ELR (cell line): ENCODE data around the gene PHF14.

Source experiments
- DNase-seq: peaks from one replicate; pipeline ENCODE4 v3.0.0-alpha.2; 2015; ENCODE audit warnings: low read depth

The PHF14 gene

GRCh38 chr7:11120068-11120664 lies 146.5 kb downstream of the PHF14 start:
- DNase-seq: no peak

DNA sequence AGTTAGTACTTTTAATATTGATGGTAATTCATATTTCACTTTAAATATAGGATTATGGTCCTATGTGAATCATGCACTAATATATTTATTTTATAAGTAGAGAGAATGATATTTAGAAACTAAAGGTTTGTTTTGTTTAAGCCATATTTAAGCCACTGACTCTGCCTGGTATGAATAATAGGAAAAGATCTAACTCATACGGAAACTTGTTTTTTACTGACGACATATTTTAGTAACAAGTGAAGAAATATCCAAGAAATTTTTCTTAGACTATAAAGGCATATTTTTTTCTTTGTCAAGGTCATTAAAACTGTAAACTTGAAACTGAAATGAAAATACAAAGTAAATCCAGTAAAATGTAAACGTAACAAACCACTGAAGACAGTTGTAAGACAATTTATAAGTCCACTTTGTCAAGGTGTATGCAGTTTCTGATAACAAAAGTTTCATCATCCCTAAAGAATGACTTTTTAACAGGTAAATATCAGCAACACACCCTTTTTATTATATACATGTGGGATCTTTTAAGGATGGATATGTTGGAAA lies 147.1 kb downstream of the PHF14 start:
- no peak for DNase-seq

DNA sequence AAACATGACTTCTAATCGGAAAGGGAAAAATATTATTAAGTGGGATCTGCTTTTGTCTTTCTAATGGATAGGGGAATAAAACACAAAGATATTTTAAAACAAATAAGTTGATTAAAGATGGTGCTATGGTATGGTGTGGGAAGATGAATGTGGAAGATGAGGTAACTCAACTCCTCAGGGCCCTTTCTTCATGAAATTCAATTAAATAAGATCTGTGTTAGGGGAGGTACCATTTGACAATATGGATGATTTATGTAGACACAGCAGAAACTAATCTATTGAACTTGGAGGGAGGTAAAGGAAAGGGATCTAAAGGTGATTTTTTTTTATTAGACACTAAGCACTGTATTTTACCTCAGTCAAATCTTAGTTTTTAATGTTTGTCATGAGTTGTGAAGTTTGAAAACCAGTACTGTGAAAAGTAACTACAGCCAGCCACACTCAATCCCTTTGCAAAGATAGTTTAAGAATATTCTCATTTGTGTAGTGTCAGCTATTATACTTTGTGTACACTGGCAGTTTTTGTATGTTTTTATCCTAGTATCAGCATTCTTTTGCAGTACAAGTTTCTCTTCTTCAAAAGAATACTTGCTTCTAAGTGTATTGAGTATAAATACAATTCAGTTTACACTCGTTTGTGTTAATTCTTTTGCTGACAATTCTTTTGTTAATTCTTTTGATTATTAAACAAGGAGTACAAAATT lies 151.3 kb downstream of the PHF14 start:
- no peak for DNase-seq

DNA sequence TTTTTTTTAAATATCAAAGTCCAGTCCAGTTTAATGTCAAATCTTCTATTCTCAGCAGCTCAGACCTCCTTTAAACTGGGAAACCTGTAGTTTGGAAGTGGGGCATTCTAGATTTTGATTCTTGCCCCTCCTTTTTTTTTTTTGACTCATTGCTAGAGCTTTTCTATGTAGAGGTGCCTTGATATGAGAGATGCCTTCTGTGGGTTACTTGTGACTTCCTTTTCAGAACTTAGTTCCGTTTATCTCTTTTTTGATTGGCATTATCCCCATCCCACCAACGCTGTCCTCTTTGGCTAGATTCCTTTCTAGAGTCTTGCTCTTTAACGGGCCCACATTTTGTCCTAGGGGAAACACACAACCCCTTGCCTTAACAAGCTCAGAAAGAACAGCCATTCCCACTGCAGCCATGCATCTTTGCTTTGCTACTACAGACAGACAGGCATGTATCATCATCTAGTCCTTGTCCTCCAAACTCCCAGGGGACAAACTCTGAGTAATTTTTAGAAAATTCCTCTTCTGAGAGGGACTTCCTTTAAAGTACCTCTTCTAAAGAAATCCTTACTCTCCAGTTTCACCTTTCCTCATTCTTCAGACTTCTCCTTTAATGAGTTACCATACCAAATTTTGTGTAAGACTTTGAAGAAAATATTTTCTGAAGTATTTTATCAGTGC lies 153.6 kb downstream of the PHF14 start:
- no peak for DNase-seq

DNA sequence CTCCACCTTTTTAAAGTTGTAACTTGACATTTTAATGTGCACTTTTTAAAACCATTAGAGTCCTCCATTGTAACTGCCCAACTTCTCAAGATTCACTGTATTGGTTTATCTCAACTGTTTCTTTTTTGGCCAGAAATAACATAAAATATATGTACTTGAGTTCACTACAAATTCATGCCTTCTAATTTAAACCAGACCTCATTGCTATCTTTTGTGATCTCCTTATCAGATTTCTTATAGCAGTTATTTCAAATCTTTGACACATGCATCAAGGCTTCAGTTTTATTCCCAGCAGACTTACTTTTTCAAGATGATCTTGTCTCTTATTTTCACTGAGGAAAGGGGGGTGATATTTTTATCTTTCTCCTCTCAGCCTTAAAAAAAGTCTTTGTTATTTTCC lies 154.3 kb downstream of the PHF14 start:
- DNase-seq: no peak

DNA sequence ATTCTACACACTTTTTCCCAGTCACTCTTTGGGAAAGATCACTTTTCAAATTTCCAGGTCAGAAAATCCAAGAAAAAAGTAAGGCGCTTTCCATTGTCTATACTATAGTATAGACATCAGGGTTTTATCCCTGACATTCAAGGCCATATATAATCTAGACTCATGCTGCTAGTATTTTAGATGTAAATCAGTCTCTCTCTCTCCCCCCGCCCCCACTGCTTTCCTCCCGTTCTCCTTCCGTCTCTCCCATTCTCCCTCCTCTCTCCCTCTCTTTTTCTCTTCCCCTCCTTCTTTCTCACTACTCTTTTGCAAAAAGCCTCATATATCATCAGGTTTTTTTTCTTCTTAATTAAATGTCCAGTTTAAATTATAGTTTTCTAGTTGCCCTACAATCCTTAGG lies 154.8 kb downstream of the PHF14 start:
- DNase-seq: no peak

DNA sequence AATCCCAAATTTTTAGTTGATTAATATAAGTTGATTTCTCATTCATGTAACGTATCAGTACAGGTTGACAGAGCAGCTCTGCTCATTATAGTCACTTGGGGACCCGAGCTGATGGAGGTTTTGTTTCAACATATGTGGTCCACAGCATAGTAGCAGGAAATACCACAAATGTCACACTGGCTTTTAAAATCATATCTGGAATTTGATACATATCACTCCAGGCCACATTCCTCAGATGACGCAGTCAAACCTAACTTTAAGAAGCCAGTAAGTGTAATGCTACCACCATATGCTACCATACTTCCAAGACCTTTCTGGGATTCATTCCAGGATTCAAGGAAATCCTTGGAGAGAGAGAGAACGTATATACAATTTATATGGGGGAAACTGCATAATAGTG lies 156.3 kb downstream of the PHF14 start:
- peak; percentile 78 for DNase-seq

GRCh38 chr7:11130601-11131000 lies 156.9 kb downstream of the PHF14 start:
- no peak for DNase-seq

- no peak for DNase-seq
Observed at GRCh38 chr7:11133436-11133959, 159.8 kb downstream of the PHF14 start.

DNA sequence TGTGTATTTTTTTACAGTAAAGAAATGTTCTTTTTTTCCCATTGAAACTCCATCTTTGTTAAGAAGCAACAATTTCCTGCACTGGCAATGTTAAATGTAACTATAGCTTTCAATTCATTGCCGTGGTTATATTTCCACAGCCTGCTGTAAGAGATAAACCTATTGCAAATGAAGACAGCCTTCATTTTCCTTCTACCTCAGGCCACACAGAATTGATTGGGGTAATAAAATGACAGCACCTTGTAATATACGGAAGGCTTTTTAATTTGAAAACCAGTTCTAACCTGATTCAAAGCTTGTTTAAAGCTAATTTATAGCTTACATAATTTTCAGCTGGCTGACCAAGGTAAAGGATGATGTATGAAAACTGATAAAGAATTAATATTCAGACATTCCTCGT lies 161.9 kb downstream of the PHF14 start:
- DNase-seq: no peak

DNA sequence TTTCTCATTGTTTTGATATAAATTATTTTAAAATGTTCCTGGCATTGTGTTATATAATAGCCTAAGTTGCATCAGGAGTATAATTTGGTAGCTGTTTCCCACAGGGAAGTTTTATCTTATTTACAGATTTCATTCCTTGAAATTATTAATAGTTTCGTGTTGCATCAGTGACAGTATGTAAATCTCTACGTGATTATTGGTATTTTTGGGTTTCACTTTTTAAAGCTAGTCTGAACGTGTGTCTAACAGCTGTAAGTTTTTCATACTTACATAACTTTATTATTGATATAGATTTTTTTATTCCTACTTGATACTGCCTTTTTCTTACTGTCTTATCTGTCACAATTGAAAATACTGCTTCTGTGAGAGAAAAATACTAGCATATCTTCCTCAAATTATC lies 167.9 kb downstream of the PHF14 start:
- no peak for DNase-seq

GRCh38 chr7:11153694-11154093 lies 180.0 kb downstream of the PHF14 start:
- DNase-seq: no peak

GRCh38 chr7:11155883-11156282 lies 182.2 kb downstream of the PHF14 start:
- no peak for DNase-seq

GRCh38 chr7:11161499-11161898 lies 187.8 kb downstream of the PHF14 start:
- DNase-seq: no peak

DNA sequence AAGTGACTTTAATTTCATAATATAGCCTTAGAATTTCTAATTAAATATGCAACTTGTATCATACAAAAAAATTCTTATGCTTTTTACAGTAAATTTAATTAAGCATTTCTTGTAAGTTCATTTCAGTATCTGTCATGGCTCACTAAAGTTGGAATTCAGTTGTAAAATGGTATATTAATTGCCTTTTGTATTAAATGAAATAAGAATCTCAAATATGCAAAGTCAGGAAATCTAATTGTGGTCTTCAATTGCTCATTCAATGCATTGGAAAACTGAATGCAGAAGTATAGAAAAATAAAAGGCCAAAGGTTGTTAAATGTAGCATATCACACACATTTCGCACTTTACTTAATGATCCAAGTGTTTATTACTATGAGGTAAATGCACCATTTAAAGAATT lies 189.5 kb downstream of the PHF14 start:
- DNase-seq: no peak

DNA sequence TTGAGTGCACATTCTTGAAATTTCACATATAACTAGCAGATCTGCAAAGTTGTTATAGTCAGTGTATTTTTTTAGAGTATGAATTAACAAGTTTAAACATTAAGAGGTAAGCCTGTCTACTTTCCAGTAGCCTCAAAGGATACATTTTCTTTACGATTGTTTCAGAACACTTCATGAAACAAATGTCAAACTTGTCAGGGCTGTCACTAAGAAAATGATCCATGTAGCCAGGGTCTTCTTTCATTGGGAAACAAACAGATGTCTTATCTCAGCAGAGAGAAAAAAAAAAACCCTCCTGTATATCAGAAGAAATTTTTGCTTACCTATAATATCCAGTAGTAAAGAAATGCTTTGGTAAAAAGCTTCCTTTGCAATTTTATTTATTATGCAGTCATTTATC lies 192.4 kb downstream of the PHF14 start:
- DNase-seq: no peak

- DNase-seq: no peak
Observed at GRCh38 chr7:11168650-11169170, 195.0 kb downstream of the PHF14 start.

DNA sequence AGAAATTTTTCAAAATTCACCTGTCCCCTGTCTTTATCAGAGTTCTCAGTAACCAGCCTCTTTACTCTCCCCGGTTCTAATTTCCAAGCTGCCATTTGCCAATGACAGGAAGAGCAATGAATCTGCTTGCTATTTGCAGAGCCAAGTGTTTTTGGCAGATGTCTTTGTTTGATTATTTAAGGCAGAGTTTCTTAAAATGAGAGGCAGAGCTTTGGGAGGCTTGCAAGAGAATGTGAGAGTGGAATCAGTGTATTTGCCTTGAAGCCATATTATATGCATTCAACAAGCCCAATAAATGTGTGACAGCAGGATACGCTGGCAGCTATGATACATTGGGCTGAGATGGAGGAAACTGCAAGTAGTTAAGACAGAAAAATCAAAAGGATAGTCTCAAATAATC lies 196.5 kb downstream of the PHF14 start:
- no peak for DNase-seq

GRCh38 chr7:11170863-11171568 lies 197.3 kb downstream of the PHF14 start:
- no peak for DNase-seq

GRCh38 chr7:11171569-11172192 lies 198.0 kb downstream of the PHF14 start:
- no peak for DNase-seq

DNA sequence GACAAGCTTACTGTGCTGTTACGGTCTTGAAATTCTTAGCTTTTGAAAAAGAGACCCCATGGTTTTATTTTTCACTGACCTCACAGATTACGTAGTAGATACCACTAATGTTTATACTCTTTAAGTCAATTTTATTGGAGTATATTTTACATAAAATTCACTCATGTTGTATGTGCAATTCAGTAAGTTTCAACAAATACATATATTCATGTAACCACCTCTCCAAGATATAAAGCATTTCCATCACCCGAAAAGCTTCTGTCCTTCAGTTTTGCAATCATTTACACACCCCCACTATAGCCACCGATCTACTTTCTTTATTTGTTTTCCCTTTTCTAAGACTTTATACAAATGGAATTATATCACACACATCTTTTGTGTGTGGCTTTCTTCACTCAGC lies 199.2 kb downstream of the PHF14 start:
- DNase-seq: no peak

DNA sequence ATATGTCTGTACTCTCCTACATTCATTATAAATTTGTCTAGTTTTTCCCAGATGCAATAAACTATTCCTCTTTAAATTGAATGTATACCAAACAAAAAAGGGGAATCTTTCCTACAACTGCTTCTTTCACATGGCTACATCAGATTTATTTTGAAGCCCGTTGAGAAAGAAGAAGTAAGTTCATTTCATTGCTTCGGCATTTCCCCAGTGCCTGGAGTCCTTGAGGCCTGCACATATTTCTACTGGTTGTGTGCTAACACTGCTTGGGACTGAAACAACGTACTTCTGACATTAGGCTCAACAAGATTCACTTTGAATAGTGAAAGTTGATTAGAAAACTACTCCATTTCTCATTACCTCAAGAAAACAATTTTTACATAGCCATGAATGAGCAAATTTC lies 201.7 kb downstream of the PHF14 start:
- no peak for DNase-seq
